Rectal smooth muscle tissue (tissue), 1 donor: Measurements from ENCODE around the gene CYTH1.

Experiments used
- H3K27ac ChIP-seq: one replicate; pipeline ENCODE4 v1.7.0; 2013; ENCODE audit warnings: low read depth, low read length, inconsistent platforms
- H3K27me3 ChIP-seq: one replicate; pipeline ENCODE4 v1.7.0; 2013; ENCODE audit warnings: low read length; ENCODE audit not compliant: control insufficient read depth, insufficient read depth
- H3K36me3 ChIP-seq: one replicate; pipeline ENCODE4 v1.7.0; 2013; ENCODE audit warnings: low read length; ENCODE audit not compliant: control insufficient read depth, insufficient read depth
- H3K4me1 ChIP-seq: one replicate; pipeline ENCODE4 v1.7.0; 2013; ENCODE audit warnings: low read length; ENCODE audit not compliant: control insufficient read depth, insufficient read depth
- H3K4me3 ChIP-seq: one replicate; pipeline ENCODE4 v1.7.0; 2013; ENCODE audit warnings: low read length
- H3K9ac ChIP-seq: one replicate; pipeline ENCODE4 v1.7.0; 2013; ENCODE audit warnings: low read length

The CYTH1 gene

GRCh38 chr17:78819806-78820792 lies 38.0 kb upstream of the CYTH1 start:
- Histone ChIP-seq H3K4me1 (no peaks in the 10 kb centered on the region), H3K4me3 (no peak overlapping the region), H3K9ac (no peak overlapping the region), H3K27ac (no peak overlapping the region), H3K27me3 (no peaks in the 10 kb centered on the region), H3K36me3 (peaks cover 73% of the 10 kb centered on the region)

GRCh38 chr17:78819402-78819801 lies 37.3 kb upstream of the CYTH1 start:
- Histone ChIP-seq H3K36me3 (peaks cover 66% of the 10 kb centered on the region), H3K4me1 (no peaks in the 10 kb centered on the region), H3K27ac (no peak overlapping the region), H3K9ac (no peak overlapping the region), H3K27me3 (no peaks in the 10 kb centered on the region), H3K4me3 (no peak overlapping the region)

GRCh38 chr17:78818932-78819331 lies 36.9 kb upstream of the CYTH1 start:
- no peaks in the 10 kb centered on the region for H3K4me1 ChIP-seq

GRCh38 chr17:78818152-78818846 lies 36.2 kb upstream of the CYTH1 start:
- Histone ChIP-seq H3K4me3 (no peak overlapping the region), H3K27ac (no peak overlapping the region), H3K36me3 (peaks cover 66% of the 10 kb centered on the region), H3K4me1 (no peaks in the 10 kb centered on the region), H3K27me3 (no peaks in the 10 kb centered on the region), H3K9ac (no peak overlapping the region)

More at GRCh38 chr17:78818932-78819331, 36.9 kb upstream of the CYTH1 start:
- no peaks in the 10 kb centered on the region for H3K27me3 ChIP-seq
- peaks cover 66% of the 10 kb centered on the region for H3K36me3 ChIP-seq
- no peak overlapping the region for H3K4me3 ChIP-seq
- no peak overlapping the region for H3K9ac ChIP-seq
- no peak overlapping the region for H3K27ac ChIP-seq

GRCh38 chr17:78817123-78817522 lies 35.0 kb upstream of the CYTH1 start:
- Histone ChIP-seq H3K4me1 (no peaks in the 10 kb centered on the region), H3K27ac (no peak overlapping the region), H3K36me3 (peaks cover 63% of the 10 kb centered on the region), H3K9ac (no peak overlapping the region), H3K27me3 (no peaks in the 10 kb centered on the region), H3K4me3 (no peak overlapping the region)

- no peak overlapping the region for H3K27ac ChIP-seq
Observed at GRCh38 chr17:78815696-78816095, 33.6 kb upstream of the CYTH1 start.

GRCh38 chr17:78812855-78813254 lies 30.8 kb upstream of the CYTH1 start:
- Histone ChIP-seq H3K27me3 (no peaks in the 10 kb centered on the region), H3K4me1 (no peaks in the 10 kb centered on the region), H3K36me3 (peaks cover 44% of the 10 kb centered on the region), H3K4me3 (no peak overlapping the region), H3K9ac (no peak overlapping the region), H3K27ac (no peak overlapping the region)

More at GRCh38 chr17:78815696-78816095, 33.6 kb upstream of the CYTH1 start:
- H3K36me3 ChIP-seq, result peaks cover 53% of the 10 kb centered on the region
- no peaks in the 10 kb centered on the region for H3K27me3 ChIP-seq
- no peak overlapping the region for H3K9ac ChIP-seq
- H3K4me1 ChIP-seq, result no peaks in the 10 kb centered on the region
- no peak overlapping the region for H3K4me3 ChIP-seq

GRCh38 chr17:78808163-78808562 lies 26.1 kb upstream of the CYTH1 start:
- peaks cover 42% of the 10 kb centered on the region for H3K36me3 ChIP-seq

GRCh38 chr17:78806451-78806850 lies 24.4 kb upstream of the CYTH1 start:
- H3K4me1 ChIP-seq, result no peaks in the 10 kb centered on the region
- H3K27ac ChIP-seq, result no peak overlapping the region
- no peak overlapping the region for H3K9ac ChIP-seq
- H3K36me3 ChIP-seq, result peaks cover 41% of the 10 kb centered on the region
- H3K4me3 ChIP-seq, result no peak overlapping the region
- H3K27me3 ChIP-seq, result no peaks in the 10 kb centered on the region

More at GRCh38 chr17:78808163-78808562, 26.1 kb upstream of the CYTH1 start:
- Histone ChIP-seq H3K27ac (no peak overlapping the region), H3K4me1 (no peaks in the 10 kb centered on the region), H3K9ac (no peak overlapping the region), H3K27me3 (no peaks in the 10 kb centered on the region), H3K4me3 (no peak overlapping the region)

GRCh38 chr17:78805301-78805700 lies 23.2 kb upstream of the CYTH1 start:
- H3K27me3 ChIP-seq, result no peaks in the 10 kb centered on the region
- no peak overlapping the region for H3K27ac ChIP-seq
- H3K4me1 ChIP-seq, result no peaks in the 10 kb centered on the region
- no peak overlapping the region for H3K9ac ChIP-seq
- no peak overlapping the region for H3K4me3 ChIP-seq
- H3K36me3 ChIP-seq, result peaks cover 37% of the 10 kb centered on the region

- H3K27ac ChIP-seq, result no peak overlapping the region
- peaks cover 32% of the 10 kb centered on the region for H3K36me3 ChIP-seq
- H3K4me1 ChIP-seq, result no peaks in the 10 kb centered on the region
- H3K4me3 ChIP-seq, result no peak overlapping the region
- H3K27me3 ChIP-seq, result no peaks in the 10 kb centered on the region
- no peak overlapping the region for H3K9ac ChIP-seq
Observed at GRCh38 chr17:78804777-78805176, 22.7 kb upstream of the CYTH1 start.

- peaks cover 36% of the 10 kb centered on the region for H3K36me3 ChIP-seq
- no peaks in the 10 kb centered on the region for H3K4me1 ChIP-seq
- H3K4me3 ChIP-seq, result no peak overlapping the region
- H3K27ac ChIP-seq, result no peak overlapping the region
- H3K9ac ChIP-seq, result no peak overlapping the region
- no peaks in the 10 kb centered on the region for H3K27me3 ChIP-seq
Observed at GRCh38 chr17:78803186-78803845, 21.2 kb upstream of the CYTH1 start.
